ENCODE results near the gene GLA. TPM values are rescaled to one million over a fixed set of nuclear protein-coding genes. Genes with fewer than 3 reads are reported as not detected.

The GLA gene
- total and polyA plus RNA-seq, 12 donors: 6.0 to 33.9 (median 9.1) TPM

DNA sequence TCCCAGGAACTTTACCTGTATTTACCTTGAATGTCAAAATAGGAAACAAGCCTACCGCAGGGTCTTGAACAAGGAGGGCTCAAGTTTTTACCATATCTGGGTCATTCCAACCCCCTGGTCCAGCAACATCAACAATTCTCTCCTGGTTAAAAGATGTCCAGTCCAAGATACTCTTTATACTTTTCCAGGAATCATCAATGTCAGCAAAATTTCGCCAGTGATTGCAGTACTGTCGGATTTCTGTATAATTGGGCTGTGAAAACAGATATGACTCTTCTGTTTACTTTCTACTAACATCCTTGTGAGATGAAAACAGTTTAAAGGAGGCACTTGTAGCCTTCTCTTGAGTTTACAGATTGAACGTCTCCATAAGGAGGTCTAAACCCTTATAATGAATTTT, 9.0 kb downstream of the GLA start:
- Histone ChIP-seq H3K9me3 (no peaks in the 10 kb centered on the region), H3K27ac (no peak overlapping the region), H3K4me3 (no peak overlapping the region), H3K4me1 (no peaks in the 10 kb centered on the region), H3K27me3 (peaks cover 0 to 13% (median 0%) of the 10 kb centered on the region in 7 donors), H3K36me3 (peaks cover 0 to 79% (median 0%) of the 10 kb centered on the region in 9 donors)
- ATAC-seq (no peak), DNase-seq (no peak)
- intact Hi-C loops (cut with DNase I): no loop called here
- TF ChIP-seq, protein P1, sequence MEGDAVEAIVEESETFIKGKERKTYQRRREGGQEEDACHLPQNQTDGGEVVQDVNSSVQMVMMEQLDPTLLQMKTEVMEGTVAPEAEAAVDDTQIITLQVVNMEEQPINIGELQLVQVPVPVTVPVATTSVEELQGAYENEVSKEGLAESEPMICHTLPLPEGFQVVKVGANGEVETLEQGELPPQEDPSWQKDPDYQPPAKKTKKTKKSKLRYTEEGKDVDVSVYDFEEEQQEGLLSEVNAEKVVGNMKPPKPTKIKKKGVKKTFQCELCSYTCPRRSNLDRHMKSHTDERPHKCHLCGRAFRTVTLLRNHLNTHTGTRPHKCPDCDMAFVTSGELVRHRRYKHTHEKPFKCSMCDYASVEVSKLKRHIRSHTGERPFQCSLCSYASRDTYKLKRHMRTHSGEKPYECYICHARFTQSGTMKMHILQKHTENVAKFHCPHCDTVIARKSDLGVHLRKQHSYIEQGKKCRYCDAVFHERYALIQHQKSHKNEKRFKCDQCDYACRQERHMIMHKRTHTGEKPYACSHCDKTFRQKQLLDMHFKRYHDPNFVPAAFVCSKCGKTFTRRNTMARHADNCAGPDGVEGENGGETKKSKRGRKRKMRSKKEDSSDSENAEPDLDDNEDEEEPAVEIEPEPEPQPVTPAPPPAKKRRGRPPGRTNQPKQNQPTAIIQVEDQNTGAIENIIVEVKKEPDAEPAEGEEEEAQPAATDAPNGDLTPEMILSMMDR (IDR thresholded peaks at IDR 0.05): no peak
- WGBS, 2 donors: 95 to 96% methylated on average over 4 of the region's 4 CpGs

DNA sequence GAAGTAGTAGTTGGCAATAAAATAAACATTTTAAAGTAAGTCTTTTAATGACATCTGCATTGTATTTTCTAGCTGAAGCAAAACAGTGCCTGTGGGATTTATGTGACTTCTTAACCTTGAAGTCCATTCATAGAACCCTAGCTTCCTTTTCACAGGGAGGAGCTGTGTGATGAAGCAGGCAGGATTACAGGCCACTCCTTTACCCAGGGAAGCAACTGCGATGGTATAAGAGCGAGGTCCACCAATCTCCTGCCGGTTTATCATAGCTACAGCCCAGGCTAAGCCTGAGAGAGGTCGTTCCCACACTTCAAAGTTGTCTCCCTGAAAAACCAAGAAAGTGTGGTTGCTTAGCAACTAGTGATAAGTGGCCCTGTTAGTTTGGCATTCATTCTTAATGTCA, 9.9 kb downstream of the GLA start:
- Histone ChIP-seq H3K27me3 (peaks cover 0 to 13% (median 0%) of the 10 kb centered on the region in 7 donors), H3K27ac (no peak overlapping the region), H3K4me1 (peaks cover 0 to 4% (median 0%) of the 10 kb centered on the region in 9 donors), H3K4me3 (no peak overlapping the region), H3K36me3 (peaks cover 0 to 80% (median 0%) of the 10 kb centered on the region in 9 donors), H3K9me3 (no peaks in the 10 kb centered on the region)
- intact Hi-C loops (cut with DNase I): no loop called here
- WGBS, 2 donors: 21 to 25% methylated on average over 4 of the region's 4 CpGs
- DNase-seq (no peak), ATAC-seq (no peak)
- TF ChIP-seq, protein P1 (IDR thresholded peaks at IDR 0.05): no peak

DNA sequence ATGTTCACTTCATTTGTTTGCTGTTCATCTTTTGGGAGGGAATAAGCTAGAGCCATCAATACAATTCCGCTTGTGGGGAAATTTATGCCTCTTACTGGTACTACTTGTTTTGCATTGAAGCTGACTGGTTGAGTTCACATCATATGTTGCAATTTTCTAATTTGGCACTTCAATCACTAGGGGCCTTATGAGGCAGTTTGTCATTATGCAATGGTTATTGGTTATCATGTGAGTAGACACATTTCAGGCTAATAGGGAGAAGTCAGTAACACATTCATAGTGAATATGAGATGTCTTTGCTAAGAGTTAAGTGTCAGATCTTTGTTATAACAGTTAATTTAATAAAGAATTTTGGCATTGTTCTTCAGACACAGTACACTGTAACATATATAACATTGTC, 11.9 kb downstream of the GLA start:
- peaks cover 0 to 13% (median 0%) of the 10 kb centered on the region in 7 donors for H3K27me3 ChIP-seq
- intact Hi-C loops (cut with DNase I): no loop called here
- H3K27ac ChIP-seq: no peak overlapping the region
- TF ChIP-seq, protein P1 (IDR thresholded peaks at IDR 0.05): no peak
- H3K4me1 ChIP-seq: peaks cover 0 to 17% (median 7%) of the 10 kb centered on the region in 9 donors
- DNase-seq: no peak
- H3K36me3 ChIP-seq: peaks cover 0 to 70% (median 0%) of the 10 kb centered on the region in 9 donors
- no peak overlapping the region for H3K4me3 ChIP-seq
- 91 to 100% methylated on average over 1 of the region's 1 CpG for WGBS, 2 donors
- ATAC-seq: no peak
- H3K9me3 ChIP-seq: no peaks in the 10 kb centered on the region

DNA sequence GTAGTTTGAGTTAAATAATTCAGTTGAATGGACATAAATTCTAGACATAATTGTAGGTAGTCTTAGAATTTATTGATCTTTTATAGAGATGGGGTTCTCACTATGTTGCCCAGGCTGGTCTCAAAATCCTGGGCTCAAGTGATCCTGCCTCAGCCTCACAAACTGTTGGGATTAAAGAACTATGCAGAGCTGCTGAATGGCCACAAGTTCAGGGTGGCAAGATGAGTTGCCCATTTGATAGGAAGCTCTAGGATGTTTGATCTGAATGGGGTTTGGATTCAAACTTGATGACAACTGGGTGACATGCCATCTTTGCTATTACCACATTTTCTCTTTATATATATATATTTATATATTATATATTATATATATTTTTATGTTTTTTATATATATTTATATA, 13.4 kb downstream of the GLA start:
- Histone ChIP-seq H3K27ac (no peak overlapping the region), H3K36me3 (peaks cover 0 to 58% (median 0%) of the 10 kb centered on the region in 9 donors), H3K4me1 (peaks cover 0 to 17% (median 7%) of the 10 kb centered on the region in 9 donors), H3K27me3 (peaks cover 0 to 7% (median 0%) of the 10 kb centered on the region in 7 donors), H3K9me3 (no peaks in the 10 kb centered on the region), H3K4me3 (no peak overlapping the region)
- intact Hi-C loops (cut with DNase I): no loop called here
- TF ChIP-seq, protein P1 (IDR thresholded peaks at IDR 0.05): no peak
- no peak for DNase-seq
- ATAC-seq: no peak

Data from heart right ventricle (tissue), 16 donors.